ENCODE results near the gene SLIT1.

GRCh38 chr10:97090035-97090434 lies 95.7 kb downstream of the SLIT1 start:
- TF ChIP-seq POLR2A (IDR thresholded peaks at IDR 0.05; ENCODE audit: low read depth, low read length) = no peak
- TF ChIP-seq POLR2AphosphoS5 (IDR thresholded peaks at IDR 0.05; ENCODE audit: low read depth, low read length) = no peak
- no peak for TF ChIP-seq TAF1 (IDR thresholded peaks at IDR 0.05; ENCODE audit: borderline replicate concordance, low read depth, low read length)

All from GM12892 (cell line).